Neural cell (in vitro differentiated cells): ENCODE measurements around the gene USP49.

Experiments used
- EP300 ChIP-seq: fragments of 450-650 bp; conservative IDR thresholded peaks from 2 replicates; pipeline ENCODE4 v1.6.1; 2014; ENCODE audit warnings: antibody characterized with exemption, mild to moderate bottlenecking, moderate library complexity; ENCODE audit not compliant: poor library complexity, severe bottlenecking
- EZH2 ChIP-seq: fragments of 200-600, 300-800 bp; shearing (Covaris generic), sonication (generic); IDR thresholded peaks from 2 replicates; pipeline ENCODE4 v1.6.1; 2014; ENCODE audit warnings: antibody characterized with exemption, low read length, borderline replicate concordance, mild to moderate bottlenecking; ENCODE audit not compliant: insufficient read depth, poor library complexity, severe bottlenecking
- MXI1 ChIP-seq: fragments of 450-650 bp; conservative IDR thresholded peaks from 2 replicates; pipeline ENCODE4 v1.6.1; 2014; ENCODE audit warnings: antibody characterized with exemption, mild to moderate bottlenecking; ENCODE audit not compliant: poor library complexity, severe bottlenecking
- POLR2AphosphoS5 ChIP-seq: IDR thresholded peaks from 2 replicates; pipeline ENCODE4 v1.6.1; 2012
- RAD21 ChIP-seq: fragments of 450-650 bp; conservative IDR thresholded peaks from 2 replicates; pipeline ENCODE4 v1.6.1; 2014; ENCODE audit warnings: antibody characterized with exemption, mild to moderate bottlenecking, moderate library complexity
- SMC3 ChIP-seq: fragments of 450-650 bp; conservative IDR thresholded peaks from 2 replicates; pipeline ENCODE4 v1.6.1; 2014; ENCODE audit warnings: antibody characterized with exemption, mild to moderate bottlenecking, moderate library complexity; ENCODE audit not compliant: poor library complexity
- TAF1 ChIP-seq: IDR thresholded peaks from 2 replicates; pipeline ENCODE4 v1.6.1; 2012; ENCODE audit warnings: low read depth
- TF ChIP-seq, protein P1 (sequence below): IDR thresholded peaks from 2 replicates; pipeline ENCODE4 v1.6.1; 2012; ENCODE audit warnings: borderline replicate concordance
- TF ChIP-seq, protein P2 (sequence below): fragments of 450-650 bp; IDR thresholded peaks from 2 replicates; pipeline ENCODE4 v1.5.1; 2014; ENCODE audit warnings: antibody characterized with exemption, mild to moderate bottlenecking, moderate library complexity; ENCODE audit not compliant: poor library complexity, severe bottlenecking

DNA sequence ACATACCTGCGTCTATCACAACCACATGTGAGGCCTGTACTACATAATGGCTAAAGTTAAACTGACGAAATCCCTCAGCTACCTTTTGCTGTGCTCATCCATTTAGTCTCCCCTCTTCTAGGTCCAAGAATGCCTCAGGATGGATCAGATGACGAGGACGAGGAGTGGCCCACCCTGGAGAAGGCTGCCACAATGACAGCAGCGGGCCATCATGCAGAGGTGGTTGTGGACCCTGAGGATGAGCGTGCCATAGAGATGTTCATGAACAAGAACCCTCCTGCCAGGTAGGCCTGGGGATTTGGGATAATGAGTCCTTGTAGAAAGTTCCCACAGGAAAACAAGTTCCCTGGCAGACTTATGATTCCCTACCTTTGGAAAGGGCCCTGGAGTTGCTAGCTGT, 32.1 kb upstream of the USP49 start:
- TF ChIP-seq EZH2: no peak
- TF ChIP-seq, protein P1, sequence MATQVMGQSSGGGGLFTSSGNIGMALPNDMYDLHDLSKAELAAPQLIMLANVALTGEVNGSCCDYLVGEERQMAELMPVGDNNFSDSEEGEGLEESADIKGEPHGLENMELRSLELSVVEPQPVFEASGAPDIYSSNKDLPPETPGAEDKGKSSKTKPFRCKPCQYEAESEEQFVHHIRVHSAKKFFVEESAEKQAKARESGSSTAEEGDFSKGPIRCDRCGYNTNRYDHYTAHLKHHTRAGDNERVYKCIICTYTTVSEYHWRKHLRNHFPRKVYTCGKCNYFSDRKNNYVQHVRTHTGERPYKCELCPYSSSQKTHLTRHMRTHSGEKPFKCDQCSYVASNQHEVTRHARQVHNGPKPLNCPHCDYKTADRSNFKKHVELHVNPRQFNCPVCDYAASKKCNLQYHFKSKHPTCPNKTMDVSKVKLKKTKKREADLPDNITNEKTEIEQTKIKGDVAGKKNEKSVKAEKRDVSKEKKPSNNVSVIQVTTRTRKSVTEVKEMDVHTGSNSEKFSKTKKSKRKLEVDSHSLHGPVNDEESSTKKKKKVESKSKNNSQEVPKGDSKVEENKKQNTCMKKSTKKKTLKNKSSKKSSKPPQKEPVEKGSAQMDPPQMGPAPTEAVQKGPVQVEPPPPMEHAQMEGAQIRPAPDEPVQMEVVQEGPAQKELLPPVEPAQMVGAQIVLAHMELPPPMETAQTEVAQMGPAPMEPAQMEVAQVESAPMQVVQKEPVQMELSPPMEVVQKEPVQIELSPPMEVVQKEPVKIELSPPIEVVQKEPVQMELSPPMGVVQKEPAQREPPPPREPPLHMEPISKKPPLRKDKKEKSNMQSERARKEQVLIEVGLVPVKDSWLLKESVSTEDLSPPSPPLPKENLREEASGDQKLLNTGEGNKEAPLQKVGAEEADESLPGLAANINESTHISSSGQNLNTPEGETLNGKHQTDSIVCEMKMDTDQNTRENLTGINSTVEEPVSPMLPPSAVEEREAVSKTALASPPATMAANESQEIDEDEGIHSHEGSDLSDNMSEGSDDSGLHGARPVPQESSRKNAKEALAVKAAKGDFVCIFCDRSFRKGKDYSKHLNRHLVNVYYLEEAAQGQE: no peak
- TF ChIP-seq, protein P2, sequence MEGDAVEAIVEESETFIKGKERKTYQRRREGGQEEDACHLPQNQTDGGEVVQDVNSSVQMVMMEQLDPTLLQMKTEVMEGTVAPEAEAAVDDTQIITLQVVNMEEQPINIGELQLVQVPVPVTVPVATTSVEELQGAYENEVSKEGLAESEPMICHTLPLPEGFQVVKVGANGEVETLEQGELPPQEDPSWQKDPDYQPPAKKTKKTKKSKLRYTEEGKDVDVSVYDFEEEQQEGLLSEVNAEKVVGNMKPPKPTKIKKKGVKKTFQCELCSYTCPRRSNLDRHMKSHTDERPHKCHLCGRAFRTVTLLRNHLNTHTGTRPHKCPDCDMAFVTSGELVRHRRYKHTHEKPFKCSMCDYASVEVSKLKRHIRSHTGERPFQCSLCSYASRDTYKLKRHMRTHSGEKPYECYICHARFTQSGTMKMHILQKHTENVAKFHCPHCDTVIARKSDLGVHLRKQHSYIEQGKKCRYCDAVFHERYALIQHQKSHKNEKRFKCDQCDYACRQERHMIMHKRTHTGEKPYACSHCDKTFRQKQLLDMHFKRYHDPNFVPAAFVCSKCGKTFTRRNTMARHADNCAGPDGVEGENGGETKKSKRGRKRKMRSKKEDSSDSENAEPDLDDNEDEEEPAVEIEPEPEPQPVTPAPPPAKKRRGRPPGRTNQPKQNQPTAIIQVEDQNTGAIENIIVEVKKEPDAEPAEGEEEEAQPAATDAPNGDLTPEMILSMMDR: no peak
- TF ChIP-seq TAF1: no peak
- TF ChIP-seq EP300: no peak
- TF ChIP-seq RAD21: no peak
- no peak for TF ChIP-seq POLR2AphosphoS5
- no peak for TF ChIP-seq SMC3
- no peak for TF ChIP-seq MXI1
